Measurements from ENCODE around the gene CAMK1D. TPM values are rescaled to one million over a fixed set of nuclear protein-coding genes. Genes with fewer than 3 reads are reported as not detected.

CAMK1D gene
- total RNA-seq, 1 donor from 2014 or later: 10.9 TPM

DNA sequence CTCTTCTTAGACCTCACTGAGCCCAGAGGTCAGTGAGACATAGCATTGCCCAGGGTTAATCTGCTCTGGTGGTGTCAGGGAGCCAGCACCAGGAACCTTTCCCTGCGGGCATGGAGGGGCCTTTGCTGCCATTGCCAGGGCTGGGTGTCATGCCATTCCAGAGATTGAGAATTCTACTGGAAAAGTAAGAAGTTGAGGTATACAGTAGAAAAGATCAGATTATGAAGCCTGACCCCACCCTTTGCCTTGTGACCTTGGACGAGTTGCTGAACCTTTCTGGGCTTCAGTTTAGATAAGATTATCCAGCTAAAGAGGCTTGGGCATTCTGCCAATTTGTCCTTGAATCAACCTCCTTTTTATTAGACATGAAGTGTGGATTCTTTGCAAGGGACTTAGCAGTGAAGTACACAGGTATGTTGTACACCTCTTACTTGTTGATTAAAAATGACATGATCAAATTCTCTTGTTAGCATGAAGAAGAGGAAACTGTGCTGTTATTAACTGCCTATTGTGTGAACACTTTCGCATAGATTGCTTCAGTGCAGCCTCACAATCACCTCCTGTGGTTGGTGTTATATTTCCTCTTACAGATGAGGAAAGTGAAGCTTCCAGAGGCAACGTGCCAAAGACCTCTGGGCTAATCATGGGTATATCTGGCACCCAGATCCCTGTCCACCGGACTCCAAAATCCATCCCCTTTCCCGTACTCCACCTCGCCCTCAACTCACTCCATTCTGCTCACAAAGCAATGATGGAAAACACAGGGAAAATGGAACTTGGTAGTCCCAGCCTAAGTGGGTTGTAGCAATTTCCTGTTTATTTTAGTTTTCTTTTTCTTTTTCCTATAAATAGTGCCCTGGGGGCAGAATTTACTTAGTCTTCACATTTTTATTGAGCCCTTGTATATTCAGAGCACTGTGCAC lies 151.3 kb downstream of the CAMK1D start:
- DNase-seq: no peak

DNA sequence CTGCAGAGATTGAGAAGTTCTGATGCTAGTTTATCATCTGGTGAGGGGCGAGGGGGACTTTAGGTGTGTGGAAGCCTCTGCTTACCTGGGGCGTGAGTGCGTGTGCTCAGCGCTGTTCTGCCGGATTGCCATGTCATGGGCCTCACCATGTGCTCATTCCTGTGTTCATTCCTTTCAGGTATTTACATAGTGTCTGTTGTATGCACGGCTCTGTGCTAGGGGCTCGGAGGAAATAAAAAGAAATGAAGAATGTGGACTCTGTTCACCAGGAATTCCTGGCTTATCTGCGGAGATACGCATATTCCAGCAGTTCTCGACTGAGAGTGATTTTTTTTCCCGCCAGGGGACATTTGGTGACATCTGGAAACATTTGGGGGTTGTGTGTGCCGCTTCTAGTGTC lies 152.0 kb downstream of the CAMK1D start:
- no peak for DNase-seq

DNA sequence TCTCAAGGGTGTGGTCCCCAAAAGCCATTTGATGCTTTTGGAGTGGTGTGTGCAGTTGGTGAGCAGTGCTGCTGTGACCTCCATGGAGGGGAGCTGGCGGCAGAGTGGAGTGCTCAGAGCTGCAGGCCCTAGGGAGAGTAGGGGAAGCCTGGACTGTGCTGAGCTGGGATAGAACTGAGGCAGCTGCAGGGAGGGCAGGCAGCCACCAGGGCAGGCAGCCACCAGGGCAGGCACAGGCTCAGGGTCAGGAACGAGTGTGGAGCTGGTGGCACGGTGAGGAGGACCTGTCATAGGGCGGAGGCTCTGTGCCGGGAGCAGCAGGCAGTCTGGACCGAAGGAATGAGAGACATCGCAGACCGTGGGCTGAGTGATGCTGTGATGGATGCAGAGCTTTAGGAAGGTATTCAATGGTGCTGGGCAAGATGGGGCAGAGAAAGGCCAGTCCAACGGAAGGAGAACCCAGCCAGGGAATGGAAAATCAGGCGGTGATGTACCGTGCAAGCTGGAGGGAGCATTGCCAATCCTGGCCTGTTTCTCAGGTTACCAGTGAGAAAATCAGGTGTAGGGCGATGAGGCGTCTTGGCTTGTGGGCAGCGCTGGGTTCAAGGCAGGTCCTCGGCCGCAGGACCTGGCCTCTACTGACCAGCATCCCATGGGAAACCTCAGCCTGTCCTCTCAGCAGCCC lies 152.6 kb downstream of the CAMK1D start:
- DNase-seq: no peak

DNA sequence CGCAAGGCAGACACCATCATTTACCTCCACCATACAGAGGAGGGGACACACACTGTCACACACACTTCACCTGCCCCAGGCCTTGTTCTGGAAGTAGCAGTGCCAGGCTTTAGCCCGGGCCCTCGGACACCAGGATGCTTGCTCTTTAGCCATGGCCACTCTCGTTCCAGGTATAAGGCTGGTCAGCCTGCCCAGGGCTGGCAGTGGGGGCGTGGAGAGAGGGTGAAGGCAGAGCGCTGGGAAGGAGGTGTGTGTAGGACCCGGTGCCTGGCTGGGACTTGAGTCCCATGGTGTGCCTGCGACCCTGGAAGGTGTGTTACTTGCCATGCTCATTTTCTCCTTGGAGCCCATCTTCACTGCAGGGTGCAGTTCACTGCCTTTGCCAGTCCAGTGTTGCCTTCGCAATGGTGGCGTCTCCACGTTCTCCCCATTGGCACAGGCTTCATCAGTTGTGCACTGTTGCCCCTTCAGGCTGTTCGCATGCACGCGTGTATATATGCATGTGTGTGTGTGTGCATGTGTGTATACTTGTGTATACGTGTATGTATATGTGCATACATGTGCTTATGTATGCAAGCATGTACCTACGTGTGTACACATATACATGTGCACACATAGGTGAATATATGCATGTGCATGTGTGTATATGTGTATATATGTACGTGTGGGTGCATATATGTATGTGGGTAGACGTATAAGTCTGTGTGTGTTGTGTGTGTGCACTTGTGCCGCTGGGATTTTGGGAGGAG lies 153.4 kb downstream of the CAMK1D start:
- no peak for DNase-seq

DNA sequence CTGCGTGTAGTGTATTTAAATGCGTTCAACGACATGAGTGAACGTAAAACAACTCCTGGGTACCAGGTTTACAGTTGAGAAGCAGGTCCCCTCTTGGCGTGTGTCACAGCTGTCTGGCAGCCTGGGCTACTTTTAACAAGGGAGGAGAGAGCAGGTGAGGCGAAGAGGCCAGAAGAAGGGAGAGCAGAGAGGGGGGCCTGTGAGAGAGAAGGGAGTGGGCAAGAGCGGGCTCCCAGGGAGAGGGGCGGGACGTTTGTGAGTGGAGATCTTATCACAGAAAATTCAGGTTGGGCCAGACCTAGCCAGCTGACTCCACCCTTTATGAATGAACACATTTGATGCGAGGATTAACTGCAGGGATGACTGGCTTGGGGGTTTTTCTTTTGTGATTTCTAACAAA lies 154.0 kb downstream of the CAMK1D start:
- peak; percentile 21 for DNase-seq

DNA sequence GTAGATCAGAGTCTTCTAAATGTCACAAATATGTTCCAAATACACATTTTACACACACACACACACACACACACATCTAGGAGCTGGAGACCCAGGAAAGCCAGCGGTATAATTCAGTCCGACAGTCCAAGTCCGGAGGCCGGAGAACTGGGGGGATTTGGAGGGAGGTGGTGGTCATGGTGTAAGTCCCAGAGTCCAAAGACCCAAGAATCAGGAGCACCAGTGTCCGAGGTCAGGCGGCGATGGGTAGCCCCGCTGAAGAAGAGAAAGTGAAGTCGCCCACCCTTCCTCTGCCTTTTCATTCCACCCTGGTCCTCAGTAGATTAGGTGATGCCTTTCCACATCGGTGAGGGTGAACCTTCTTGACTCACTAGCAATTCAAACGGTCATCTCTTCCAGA lies 154.8 kb downstream of the CAMK1D start:
- no peak for DNase-seq

DNA sequence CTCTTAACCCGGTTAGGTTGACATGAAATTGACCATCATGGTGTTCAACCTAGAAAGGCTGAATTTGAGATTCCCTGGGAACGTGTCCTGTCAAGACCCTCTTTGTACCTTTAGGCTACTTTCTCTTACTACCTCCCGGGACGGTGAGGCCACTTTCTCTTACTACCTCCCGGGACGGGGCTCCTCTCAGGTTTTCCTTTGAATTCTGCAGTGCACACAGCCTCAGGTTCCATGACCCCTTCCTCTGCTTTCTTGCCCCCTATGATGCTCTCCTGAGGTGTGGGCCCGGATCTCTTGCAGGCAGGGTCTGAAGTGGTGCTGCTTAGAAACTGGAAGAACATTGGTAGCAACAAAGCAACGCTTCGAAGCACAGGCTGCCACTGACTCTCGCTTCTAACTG lies 155.3 kb downstream of the CAMK1D start:
- DNase-seq: no peak

DNA sequence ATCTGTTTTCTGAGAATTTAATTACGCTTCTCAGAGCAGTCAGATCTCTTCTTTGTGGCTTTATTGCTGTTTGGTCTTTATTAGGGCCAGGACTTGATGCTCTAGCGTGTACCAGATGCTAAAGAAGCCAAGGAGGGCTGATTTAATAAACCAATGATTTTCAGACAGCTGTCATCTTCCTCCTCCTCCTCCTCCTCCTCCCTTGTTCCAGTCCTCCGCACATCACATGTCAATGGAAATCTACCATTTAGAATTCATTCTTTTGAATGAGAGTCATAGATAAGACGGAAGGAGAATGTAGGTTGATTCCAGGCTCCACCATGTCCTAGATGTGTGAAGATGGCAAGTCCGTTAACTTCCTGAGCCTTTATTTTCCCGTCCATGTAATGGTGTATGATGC lies 156.3 kb downstream of the CAMK1D start:
- DNase-seq: no peak

DNA sequence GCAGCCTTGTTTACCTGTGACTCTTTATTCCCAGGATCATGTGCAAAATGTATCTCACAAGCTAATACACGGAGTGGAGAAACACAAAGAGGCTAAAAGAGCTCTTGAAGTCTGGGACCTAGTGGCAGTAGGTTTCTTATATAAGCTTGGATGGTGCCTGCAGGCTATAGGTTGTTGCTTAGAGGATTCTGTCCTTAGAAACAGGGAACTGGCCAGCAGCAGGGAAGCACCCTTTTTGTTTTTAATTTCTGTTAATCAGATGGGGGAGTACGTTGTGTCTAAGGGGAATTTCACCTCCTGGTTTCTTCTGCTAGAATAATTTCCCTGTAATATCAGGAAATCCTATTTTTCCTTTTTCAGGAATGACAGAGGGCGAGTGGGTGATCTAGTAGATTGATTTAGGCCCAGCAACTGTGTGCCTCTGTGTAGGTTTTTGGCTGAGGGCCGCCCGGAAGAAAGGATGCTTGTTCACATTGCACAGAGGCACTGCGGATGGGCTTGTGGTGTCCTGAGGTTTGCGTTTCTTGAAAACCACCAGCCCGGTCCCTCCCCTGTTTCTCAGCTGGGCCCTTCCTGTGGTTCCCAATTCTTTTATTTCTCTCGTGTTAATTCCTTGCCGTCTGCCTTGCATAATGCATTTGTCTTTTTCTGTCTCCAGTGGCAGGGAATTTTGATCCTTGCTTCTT lies 158.0 kb downstream of the CAMK1D start:
- no peak for DNase-seq

DNA sequence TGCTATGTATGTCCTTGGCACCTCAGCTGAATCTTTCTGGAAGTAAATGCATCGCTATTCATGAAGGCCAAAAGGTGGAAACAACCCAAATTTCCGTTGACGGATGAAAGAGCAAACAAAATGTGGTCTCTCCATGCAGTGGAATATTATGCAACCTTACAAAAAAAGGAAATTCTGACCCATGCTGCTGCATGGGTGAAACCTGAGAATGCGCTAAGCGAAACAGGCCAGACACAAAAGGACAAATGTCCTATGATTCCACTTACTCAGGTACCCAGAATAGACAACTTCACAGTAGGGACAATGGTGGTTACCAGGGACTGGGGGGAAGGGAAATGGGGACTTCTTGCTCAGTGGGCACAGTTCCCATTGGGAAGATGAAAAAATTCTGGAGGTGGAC lies 158.8 kb downstream of the CAMK1D start:
- DNase-seq: no peak

DNA sequence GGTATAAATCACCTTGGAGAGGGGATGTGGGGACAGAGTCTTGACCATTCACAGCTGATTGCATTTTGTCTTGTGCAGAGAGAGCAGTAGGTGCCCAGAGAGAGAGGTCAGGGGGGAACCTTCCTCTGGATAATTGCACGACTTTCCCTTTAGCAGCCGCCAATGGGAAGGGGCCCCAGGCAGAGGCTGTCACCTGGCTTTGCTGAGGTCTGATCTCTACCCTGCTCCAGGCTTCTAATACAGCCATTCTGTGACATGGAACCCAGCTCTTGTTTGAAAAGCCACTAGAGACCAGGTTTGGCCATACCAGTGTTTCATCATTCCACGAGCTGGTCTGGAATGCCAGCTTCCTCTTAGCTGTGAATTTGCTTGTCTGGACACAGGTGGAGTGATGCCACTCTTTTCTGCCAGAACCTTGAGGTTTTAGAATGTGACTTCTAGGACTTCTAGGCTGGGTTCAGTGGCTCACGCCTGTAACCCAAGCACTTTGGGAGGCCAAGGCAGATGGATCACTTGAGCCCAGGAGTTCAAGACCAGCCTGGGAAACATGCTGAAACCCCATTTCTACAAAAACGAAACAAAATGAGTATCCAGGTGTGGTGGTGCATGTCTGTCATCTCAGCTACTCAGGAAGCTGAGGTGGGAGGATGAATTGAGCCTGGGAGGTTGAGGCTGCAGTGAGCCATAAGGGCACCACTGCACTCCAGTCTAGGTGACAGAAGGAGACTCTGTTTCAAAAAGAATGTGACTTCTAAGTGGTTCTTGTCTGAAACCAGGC lies 159.9 kb downstream of the CAMK1D start:
- DNase-seq: no peak

DNA sequence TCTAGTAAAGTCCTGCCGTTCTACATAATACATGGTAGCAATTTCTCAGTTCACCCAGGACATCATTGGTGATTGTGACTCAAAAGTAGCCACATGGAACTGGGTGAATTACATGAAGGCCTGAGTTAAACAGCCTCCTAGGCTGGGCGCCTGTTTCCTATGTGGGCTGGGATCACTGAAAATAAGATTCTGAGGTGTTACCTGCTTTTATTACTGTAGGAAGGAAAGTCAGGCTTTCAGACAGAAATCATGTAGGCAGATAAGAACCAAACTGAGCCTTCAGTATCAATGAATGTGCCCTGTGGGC lies 160.4 kb downstream of the CAMK1D start:
- DNase-seq: no peak

DNA sequence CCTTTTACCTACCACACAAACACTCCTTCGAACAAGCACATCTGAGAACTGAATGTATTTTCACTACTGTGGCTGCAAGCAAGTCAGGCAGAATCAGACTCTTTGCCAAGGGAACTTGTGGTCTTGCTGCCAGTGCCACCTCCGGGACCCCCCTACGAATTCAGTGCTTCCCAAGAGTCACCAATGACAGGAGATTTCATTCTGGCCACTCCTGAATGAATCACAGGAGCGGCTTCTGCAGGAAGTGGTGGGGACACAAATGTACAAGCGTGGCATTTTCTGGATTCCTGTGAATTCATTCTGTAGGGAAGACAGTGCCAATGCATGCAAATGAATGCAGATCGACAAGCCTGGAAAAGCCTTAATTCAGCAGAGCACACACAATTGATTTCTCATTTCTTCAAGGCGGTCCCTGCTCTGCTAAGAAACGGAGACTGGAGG lies 161.2 kb downstream of the CAMK1D start:
- DNase-seq: no peak

DNA sequence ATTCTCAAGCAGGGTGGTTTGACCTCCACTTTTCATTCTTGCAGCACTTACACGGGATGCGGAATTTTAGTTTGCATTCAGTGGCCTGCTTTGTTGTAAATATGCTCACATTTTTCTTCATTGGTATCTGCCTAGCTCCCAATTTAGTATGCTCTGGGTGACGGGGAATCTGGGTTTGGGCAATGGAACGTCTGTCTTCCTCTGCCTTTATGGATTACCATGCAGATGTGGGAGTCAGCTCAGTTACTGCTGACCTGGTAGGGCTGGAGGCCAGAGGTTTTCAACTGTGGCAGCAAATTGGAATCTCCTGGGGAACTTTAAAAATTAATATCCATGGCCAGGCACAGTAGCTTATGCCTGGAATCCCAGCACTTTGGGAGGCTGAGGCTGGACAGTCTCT lies 161.6 kb downstream of the CAMK1D start:
- no peak for DNase-seq

DNA sequence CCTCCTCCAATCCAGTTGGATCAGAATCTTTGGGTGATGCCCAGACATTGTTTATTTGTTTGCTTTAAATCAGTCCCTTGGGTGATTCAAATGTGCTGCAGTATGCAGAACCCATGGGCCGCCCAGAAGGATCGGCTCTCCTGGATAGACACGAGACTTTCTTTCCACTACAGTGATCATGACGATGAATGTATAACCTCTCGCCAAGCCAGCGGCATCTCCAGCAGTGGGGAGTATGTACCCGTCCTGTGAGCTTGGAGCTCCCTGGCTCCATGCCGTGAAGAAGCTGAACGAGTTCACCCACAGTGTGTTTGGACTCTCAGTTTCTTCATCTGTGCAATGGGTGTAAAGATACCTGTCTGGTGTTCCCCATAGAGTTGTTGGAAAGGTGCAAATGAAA lies 162.3 kb downstream of the CAMK1D start:
- DNase-seq: no peak

DNA sequence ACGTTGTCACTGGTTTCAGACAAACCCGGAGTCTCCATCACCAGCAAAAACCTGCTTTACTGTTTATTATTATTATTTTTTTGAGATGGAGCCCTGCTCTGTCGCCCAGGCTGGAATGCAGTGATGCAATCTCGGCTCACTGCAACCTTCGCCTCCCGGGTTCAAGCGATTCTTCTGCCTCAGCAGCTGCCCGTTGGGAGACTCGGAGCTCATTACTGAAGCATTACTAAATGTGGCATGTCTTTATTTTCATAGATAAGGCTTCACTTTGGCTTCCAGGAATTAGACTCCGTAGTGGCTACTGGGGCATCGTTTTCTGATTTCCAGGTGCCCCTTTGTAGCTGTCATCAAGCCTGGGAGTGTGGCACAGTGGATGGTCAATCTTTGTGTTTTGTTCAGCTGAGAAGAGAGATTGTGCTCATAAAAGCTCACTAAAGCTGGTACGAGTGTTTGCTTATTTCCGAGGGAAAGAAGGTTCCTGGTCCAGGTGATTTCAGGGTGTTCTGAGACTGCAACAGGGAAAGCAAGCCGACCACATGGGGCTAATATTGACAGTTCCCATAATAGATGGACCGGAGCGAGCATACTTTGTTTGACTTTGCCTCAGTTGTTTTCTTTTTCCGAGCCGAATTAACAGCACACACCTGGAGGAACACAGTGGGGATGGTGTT lies 163.1 kb downstream of the CAMK1D start:
- no peak for DNase-seq

DNA sequence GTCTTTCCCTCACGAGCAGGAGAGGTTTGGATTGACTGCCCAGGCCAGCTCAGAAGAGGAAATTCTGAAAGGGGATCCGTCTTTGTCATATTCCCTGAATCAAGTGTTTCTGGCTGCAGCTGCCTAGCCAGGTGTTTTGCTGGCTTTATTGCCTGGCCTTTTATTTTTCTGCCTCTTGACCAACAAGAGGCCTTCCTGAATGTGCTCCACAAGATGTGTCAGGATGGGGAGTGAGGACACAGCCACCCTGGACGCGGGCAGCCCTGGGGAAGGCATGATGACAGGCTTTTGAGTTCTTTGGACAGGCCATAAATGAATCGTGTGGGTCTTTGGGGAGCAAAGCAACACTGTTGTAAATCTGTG lies 163.6 kb downstream of the CAMK1D start:
- DNase-seq: no peak

DNA sequence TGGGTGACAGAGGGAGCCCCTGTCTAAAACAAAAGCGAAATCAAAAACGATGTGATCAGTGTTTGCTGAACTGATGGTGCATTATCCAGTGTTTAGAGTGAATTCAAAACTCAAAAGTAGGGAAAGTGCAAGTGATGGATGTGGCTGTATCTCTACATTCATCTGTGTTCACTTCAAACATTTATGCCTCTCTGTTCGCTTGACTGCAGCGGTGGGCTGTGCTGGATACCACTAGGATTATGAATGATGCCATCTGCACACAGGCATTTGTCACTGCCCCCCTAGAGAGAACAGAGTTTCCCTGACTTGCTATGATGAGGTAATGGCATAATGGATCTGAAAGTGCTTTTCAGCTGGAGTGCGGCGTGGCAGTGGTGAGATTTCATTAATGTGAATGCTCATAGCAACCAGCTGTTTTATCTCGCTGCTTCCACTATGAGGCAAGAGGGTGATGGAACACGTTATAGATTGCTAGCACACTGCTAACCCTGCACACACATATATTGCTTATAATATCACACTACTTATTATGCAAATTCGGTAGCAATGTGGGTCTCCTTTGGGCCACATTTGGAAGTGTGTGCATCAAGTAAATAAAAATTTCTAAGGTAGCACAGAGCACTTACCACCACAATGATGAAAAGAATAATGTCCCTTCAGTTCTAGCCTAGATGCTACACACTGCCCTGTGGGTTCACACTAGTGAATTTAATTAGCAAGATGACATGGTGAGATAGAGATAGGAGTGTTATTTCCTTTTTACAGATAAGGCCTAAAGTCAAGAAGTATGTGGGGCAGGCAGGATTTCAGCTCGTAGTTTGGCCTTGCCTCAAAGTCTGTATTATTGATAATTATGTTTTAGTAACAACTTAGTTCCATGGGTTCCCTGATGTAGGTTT lies 164.7 kb downstream of the CAMK1D start:
- no peak for DNase-seq

DNA sequence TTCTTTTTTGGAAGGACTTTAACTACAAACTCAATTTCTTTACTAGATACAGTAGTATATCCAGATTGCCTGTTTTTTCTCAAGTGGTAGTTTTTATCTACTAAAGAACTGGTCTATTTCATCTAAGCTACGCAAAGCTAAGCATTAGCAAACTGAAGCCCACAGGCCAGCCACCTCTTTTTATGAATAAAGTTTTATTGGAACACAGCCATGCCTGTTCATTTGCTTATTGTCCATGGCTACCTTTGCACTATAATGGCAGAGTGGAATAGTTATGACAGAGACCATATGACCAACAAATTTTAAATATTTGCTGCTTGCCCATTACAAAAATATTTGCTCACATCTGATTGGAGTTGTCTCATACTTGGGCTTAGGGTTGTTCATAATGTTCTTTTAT lies 168.7 kb downstream of the CAMK1D start:
- no peak for DNase-seq

DNA sequence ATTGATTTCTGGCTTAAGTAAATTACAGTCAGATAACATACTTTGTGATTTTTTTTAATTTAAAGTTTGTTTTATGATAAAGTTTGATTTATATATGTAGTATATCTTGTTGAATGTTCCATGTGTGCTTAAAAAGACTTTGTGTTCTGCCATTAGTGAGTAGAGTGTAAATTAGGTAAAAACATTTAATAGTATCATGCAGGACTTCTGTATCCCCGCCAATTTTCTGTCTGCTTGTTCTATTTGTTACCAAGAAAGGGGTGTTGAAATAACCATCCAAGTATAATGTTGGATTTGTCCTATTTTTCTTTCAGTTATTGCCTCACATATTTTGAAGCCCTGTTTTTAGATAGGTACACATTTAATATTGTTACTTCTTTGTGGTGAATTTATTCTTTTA lies 172.1 kb downstream of the CAMK1D start:
- DNase-seq: no peak

Measured in tongue (tissue), 2 donors.